Right atrium auricular region (tissue), 2 donors: ENCODE results near the gene CREB5. TPM values are rescaled to one million over a fixed set of nuclear protein-coding genes. Genes with fewer than 3 reads are reported as not detected.

ENCODE experiments used
- DNase-seq: peaks from one replicate; pipeline ENCODE4 v3.0.0-alpha.2; 2019; ENCODE audit warnings: low spot score
- H3K27ac ChIP-seq, 2 donors: fragments of 200-600 bp; sonication (generic); 1 replicate in 1 of 2; 2 replicates in 1 of 2; pipeline ENCODE4 v1.5.1; 2016 to 2019
- H3K27me3 ChIP-seq, 2 donors: fragments of 200-600 bp; sonication (generic); one replicate each; pipeline versions ENCODE4 v1.5.1 to v1.6.0; 2017 to 2019
- H3K36me3 ChIP-seq: fragments of 200-600 bp; sonication (generic); one replicate; pipeline ENCODE4 v1.5.1; 2016
- H3K4me1 ChIP-seq, 2 donors: fragments of 200-600 bp; sonication (generic); one replicate each; pipeline versions ENCODE4 v1.5.1 to v1.6.0; 2017 to 2019
- H3K4me3 ChIP-seq, 2 donors: fragments of 200-600 bp; sonication (generic); 1 replicate in 1 of 2; 2 replicates in 1 of 2; pipeline ENCODE4 v1.5.1; 2017 to 2019; ENCODE audit warnings: mild to moderate bottlenecking in 1 of 2, moderate library complexity in 1 of 2
- H3K9me3 ChIP-seq, 2 donors: fragments of 200-600 bp; sonication (generic); one replicate each; pipeline ENCODE4 v1.5.1; 2019
- CTCF ChIP-seq, 2 donors: fragments of 200-600 bp; sonication (generic); IDR thresholded peaks; one replicate each; pipeline ENCODE4 v1.5.1; 2019; ENCODE audit warnings: antibody characterized with exemption in 2 of 2
- total RNA-seq, 2 donors: library from RNA; depleted of rRNA; stranded (reverse); fragments of >200 nt; gene quantifications; one replicate each; pipeline ENCODE4 v1.1.0, GENCODE V29; 2016

The CREB5 gene
- total RNA-seq, 2 donors from 2014 or later: 10.5 to 20.8 TPM

- H3K4me1 ChIP-seq: peaks cover 0 to 35% of the 10 kb centered on the region in 2 donors
- H3K4me3 ChIP-seq: no peak overlapping the region
- DNase-seq: no peak
- H3K9me3 ChIP-seq: no peaks in the 10 kb centered on the region
- TF ChIP-seq CTCF (IDR thresholded peaks at IDR 0.05): no peak
- H3K27me3 ChIP-seq: no peaks in the 10 kb centered on the region
- H3K27ac ChIP-seq: no peak overlapping the region
- H3K36me3 ChIP-seq: no peaks in the 10 kb centered on the region
Observed at GRCh38 chr7:28747404-28747803, 335.1 kb downstream of the CREB5 start.

- no peaks in the 10 kb centered on the region for H3K36me3 ChIP-seq
- peaks cover 0 to 35% of the 10 kb centered on the region in 2 donors for H3K4me1 ChIP-seq
- no peak overlapping the region for H3K4me3 ChIP-seq
- no peaks in the 10 kb centered on the region for H3K9me3 ChIP-seq
- no peaks in the 10 kb centered on the region for H3K27me3 ChIP-seq
- no peak for DNase-seq
- no peak for TF ChIP-seq CTCF (IDR thresholded peaks at IDR 0.05)
- no peak overlapping the region for H3K27ac ChIP-seq
Observed at GRCh38 chr7:28747854-28748253, 335.5 kb downstream of the CREB5 start.

- no peak overlapping the region for H3K4me3 ChIP-seq
- no peak overlapping the region for H3K27ac ChIP-seq
- no peaks in the 10 kb centered on the region for H3K27me3 ChIP-seq
- DNase-seq: no peak
- H3K36me3 ChIP-seq: no peaks in the 10 kb centered on the region
- no peaks in the 10 kb centered on the region for H3K9me3 ChIP-seq
- peaks cover 0 to 35% of the 10 kb centered on the region in 2 donors for H3K4me1 ChIP-seq
- TF ChIP-seq CTCF (IDR thresholded peaks at IDR 0.05): no peak
Observed at GRCh38 chr7:28748346-28748745, 336.0 kb downstream of the CREB5 start.

- no peak for TF ChIP-seq CTCF (IDR thresholded peaks at IDR 0.05)
- no peak for DNase-seq
- Histone ChIP-seq H3K4me3 (no peak overlapping the region), H3K4me1 (peaks cover 0 to 35% of the 10 kb centered on the region in 2 donors), H3K27me3 (no peaks in the 10 kb centered on the region), H3K27ac (no peak overlapping the region), H3K9me3 (no peaks in the 10 kb centered on the region), H3K36me3 (no peaks in the 10 kb centered on the region)
Observed at GRCh38 chr7:28748933-28749584, 336.7 kb downstream of the CREB5 start.

GRCh38 chr7:28749638-28750037 lies 337.3 kb downstream of the CREB5 start:
- Histone ChIP-seq H3K27ac (no peak overlapping the region), H3K36me3 (no peaks in the 10 kb centered on the region), H3K4me3 (no peak overlapping the region), H3K27me3 (no peaks in the 10 kb centered on the region), H3K4me1 (peaks cover 0 to 35% of the 10 kb centered on the region in 2 donors), H3K9me3 (no peaks in the 10 kb centered on the region)
- no peak for TF ChIP-seq CTCF (IDR thresholded peaks at IDR 0.05)
- no peak for DNase-seq

GRCh38 chr7:28750981-28751380 lies 338.7 kb downstream of the CREB5 start:
- Histone ChIP-seq H3K27ac (no peak overlapping the region), H3K4me1 (peaks cover 0 to 22% of the 10 kb centered on the region in 2 donors), H3K9me3 (no peaks in the 10 kb centered on the region), H3K27me3 (no peaks in the 10 kb centered on the region), H3K4me3 (no peak overlapping the region), H3K36me3 (no peaks in the 10 kb centered on the region)
- no peak for DNase-seq
- no peak for TF ChIP-seq CTCF (IDR thresholded peaks at IDR 0.05)
